Occipital lobe (tissue), 2 donors: ENCODE results near the gene BCL3. TPM values are rescaled to one million over a fixed set of nuclear protein-coding genes. Genes with fewer than 3 reads are reported as not detected.
A peak's percentile ranks its signal among the peaks of the same experiment; 100 is the strongest.
"Not testable (repeated sequence)": the region's sequence is repeated elsewhere in the genome, so short reads cannot be mapped to it uniquely, and the experiment has no call there.

ENCODE experiments used
- DNase-seq: peaks from one replicate; lab custom pipeline; 2025; lab: John Stamatoyannopoulos, UW
- total RNA-seq: library from RNA; depleted of rRNA; stranded (reverse); fragments of >200 nt; gene quantifications from one replicate; pipeline ENCODE4 v1.2.3, GENCODE V29; 2014

BCL3 gene
- total RNA-seq, 1 donor from 2014 or later = not detected

GRCh38 chr19:44721369-44721768 lies 27.1 kb upstream of the BCL3 start:
- DNase-seq = not testable (repeated sequence)

GRCh38 chr19:44722131-44723121 lies 26.1 kb upstream of the BCL3 start:
- DNase-seq = no peak

DNA sequence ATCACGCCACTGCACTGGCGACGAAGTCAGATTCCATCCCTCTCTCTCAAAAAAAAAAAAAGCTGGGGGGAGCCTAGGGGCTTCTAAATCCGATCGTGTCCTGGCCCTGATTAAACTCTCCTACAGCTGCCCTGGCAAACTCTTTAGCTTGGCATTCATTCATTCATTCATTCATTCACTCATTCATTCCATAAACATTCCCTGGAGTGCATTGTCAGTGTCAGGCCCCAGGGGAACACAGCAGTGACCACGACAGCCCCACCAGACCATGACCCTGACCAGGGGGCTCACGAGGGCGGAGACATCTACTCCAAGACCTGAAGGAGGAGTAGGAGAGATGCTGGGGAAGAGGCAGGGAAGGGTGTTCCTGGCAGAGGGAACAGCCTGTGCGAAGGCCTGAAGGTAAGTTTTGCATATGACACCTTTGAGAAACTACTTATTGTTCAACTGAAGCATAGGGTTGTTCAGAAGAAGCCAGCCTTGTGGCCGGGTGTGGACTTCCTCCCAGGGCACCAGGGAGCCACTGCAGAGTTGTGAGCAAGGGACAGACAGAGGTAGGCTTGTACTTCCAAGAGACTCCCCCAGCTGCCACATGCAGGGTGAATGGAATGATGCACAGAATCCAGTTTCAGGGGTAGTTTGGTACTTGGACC lies 25.1 kb upstream of the BCL3 start:
- DNase-seq = no peak

DNA sequence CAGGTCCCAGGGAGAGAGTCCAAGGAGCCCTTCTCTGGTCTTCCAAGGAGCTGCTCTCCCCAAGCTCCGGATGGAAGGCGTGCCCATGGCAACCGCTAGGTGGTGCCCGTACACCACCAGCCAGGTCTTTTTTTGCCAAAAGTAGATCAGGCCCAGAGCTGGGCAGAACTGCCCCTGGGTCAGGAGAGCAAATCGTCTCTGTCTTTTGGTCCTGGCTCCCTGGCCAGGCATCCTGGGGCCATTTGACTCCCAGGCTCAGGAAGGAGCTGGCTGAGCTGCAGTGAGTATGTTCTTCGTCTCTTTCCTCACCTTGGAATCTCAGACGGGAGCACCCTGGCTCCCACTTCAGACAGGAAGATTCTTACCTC lies 24.6 kb upstream of the BCL3 start:
- peak; percentile 55 for DNase-seq

- DNase-seq = no peak
Measured at GRCh38 chr19:44725251-44725650, 23.3 kb upstream of the BCL3 start.

GRCh38 chr19:44725684-44726083 lies 22.8 kb upstream of the BCL3 start:
- DNase-seq = no peak

DNA sequence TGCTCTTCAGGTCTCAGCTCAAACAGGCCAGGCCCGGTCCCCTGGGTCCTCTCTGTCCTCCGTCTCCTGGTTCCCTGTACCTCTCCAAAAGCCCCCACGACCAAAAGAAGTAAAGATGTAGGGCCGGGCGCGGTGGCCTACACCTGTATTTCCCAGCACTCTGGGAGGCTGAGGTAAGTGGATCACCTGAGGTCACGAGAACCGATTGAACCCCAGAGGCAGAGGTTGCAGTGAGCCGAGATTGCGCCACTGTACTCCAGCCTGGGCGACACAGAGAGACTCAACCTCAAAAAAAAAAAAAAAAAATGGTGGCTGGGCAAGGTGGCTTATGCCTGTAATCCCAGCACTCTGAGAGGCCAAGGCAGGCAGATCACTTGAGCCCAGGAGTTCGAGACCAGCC lies 22.0 kb upstream of the BCL3 start:
- DNase-seq = no peak

- no peak for DNase-seq
Measured at GRCh38 chr19:44728178-44728577, 20.3 kb upstream of the BCL3 start.

- no peak for DNase-seq
Measured at GRCh38 chr19:44729516-44730033, 18.9 kb upstream of the BCL3 start.

DNA sequence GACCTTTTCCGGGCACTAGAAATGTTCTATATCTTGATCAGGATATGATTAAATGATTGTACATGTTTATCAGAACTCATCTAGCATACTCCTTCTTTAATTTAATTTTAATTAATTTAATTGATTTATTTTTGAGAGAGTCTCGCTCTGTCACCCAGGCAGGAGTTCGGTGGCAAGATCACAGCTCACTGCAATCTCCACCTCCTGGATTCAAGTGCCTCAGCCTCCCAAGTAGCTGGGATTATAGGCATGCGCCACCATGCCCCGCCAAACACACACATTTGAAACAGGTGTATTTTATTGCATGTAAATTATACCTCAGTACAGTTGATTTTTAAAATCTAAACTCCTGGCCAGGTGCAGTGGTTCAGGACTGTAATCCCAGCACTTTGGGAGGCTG lies 17.4 kb upstream of the BCL3 start:
- DNase-seq = no peak

DNA sequence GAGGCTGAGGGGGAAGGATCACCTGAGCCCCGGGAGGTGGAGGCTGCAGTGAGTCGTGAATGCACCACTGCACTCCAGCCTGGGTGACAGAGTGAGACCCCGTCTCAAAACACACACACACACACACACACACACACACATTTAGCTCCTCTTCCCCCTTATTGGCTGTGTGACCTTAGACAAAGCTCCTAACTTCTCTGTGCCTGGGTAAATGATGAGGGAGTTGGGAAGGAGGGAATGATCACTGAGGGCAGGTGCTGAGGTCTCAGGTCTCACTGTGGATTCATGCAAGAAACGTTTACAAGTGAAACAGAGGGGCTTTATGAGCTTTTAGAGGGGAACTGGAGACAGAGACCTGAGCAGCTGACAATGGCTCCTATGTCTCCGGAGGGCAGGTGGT lies 16.9 kb upstream of the BCL3 start:
- DNase-seq = no peak

DNA sequence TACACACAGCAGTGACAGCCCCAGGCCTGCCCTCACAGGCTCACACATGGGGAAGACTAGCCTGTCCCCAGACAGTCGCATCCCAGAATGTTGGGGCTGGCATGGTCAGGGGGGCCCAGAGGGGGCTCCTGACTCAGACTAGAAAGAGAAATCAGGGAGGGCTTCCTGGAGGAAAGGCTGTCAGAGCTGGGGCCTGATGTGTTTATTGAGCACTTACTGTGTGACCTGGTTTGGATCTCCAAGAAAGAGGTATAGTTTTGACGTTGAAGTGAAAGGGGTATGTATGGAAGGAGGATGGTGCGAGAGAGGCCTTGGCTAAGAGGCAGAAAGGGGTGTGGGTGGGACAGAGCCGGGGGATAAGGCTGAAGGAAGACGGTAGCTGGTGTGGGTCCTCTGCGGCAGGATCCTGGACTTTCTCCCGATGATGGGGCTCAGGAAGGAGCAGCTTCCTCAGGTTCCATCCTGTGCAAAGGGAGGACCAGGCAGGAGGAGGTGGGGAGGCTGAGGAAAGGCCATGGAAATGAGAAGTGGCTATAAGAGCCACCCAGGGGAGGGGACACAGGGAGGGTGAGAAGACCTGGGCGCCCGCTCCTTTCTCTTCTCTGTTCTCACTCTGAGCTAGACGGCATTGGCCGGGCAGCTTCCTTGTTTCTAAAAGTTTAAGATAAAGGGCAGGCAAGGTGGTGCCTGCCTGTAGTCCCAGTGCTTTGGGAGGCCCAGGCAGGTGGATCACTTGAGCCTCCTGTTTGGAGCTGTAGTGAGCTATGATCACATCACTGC lies 16.1 kb upstream of the BCL3 start:
- no peak for DNase-seq

DNA sequence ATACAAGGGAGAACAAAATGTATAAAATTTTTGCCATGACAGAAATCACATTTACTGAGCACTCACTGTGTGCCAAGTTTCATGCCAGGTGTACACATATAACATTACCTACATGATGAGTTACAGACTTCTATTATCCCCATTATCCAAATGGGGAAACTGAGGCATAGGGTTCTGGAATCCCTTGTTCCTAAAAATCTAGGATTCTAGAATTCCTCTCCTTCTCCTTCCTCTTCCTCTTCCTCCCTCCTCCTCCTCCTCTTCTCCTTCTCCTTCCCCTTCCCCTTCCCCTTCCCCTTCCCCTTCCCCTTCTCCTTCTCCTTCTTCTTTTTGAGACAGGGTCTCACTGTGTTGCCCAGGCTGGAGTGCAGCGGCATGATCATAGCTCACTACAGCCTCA lies 14.2 kb upstream of the BCL3 start:
- no peak for DNase-seq

DNA sequence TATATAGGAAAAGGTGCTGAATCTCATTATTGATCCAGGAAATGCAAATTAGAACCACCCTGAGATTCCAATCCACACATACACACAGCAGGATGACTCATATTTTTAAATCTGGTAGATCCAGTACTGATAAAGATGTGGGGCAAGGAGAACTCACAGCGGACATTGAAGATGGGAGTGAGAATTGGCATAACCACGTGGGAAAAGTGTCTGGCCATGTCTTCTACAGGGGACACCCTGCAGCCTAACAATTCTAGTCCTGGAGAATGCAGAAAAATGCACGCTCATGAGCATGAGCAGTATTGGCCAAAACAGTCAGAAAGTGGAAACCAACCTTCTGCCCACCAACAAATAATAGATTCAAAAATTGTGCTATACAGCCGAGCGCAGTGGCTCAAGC lies 13.5 kb upstream of the BCL3 start:
- no peak for DNase-seq

DNA sequence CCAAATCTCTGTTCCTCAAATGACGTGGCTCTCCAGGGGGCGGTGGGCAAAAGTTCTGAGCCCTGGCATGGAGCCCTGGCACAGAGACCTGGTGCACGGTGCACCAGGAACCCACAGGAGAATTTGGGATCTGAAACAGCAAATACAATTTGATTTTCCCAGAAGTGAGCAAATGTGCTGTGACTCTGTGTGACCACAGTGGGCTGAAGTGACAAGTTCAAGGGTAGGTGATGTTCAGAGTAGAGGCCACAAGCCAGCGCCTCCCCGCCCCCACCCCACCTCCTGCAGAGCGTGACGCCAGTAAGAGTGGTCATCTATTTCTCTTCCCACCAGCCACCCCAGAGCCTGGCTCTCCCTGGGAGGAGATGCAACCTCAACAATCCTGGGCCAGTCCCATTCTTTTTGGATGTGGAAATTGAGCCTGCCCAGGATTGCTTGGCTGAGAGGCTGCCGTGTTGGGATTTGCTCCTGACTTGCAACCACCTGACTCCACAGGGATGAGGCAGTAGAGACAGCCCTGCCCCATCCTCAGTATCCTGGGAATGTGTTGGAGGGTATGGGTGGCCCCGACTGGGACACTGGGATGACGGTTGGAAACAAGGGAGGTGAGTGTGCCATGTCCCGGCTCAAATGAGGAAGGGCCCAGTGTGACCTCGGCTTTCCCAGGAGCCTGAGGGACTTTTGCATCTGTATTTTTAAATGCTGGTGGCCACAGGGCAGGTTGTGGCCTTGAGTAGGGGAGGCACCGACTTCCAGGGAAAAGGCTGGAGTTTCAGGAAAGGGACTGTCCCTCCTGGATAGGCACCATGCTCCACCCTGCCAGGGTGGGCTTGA lies 11.1 kb upstream of the BCL3 start:
- DNase-seq = no peak

DNA sequence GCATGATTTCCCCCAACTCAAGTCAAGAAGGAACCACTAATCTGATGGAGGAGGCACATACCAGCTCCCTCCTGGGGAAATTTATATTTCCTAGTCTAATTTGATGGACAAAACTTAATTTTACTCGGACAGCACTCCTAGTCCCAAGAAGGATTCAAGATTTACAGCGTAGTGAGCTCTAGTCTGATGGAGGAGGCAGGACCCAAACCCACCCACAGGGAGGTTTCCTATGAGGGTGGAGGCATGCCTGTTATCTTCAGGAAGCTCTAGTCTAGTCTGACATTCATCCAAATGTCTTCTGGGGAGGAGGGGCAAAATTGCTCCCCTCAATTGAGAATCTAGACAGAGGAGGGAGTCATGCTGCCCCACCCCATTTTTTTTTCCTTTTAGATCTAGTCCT lies 10.4 kb upstream of the BCL3 start:
- DNase-seq = no peak

DNA sequence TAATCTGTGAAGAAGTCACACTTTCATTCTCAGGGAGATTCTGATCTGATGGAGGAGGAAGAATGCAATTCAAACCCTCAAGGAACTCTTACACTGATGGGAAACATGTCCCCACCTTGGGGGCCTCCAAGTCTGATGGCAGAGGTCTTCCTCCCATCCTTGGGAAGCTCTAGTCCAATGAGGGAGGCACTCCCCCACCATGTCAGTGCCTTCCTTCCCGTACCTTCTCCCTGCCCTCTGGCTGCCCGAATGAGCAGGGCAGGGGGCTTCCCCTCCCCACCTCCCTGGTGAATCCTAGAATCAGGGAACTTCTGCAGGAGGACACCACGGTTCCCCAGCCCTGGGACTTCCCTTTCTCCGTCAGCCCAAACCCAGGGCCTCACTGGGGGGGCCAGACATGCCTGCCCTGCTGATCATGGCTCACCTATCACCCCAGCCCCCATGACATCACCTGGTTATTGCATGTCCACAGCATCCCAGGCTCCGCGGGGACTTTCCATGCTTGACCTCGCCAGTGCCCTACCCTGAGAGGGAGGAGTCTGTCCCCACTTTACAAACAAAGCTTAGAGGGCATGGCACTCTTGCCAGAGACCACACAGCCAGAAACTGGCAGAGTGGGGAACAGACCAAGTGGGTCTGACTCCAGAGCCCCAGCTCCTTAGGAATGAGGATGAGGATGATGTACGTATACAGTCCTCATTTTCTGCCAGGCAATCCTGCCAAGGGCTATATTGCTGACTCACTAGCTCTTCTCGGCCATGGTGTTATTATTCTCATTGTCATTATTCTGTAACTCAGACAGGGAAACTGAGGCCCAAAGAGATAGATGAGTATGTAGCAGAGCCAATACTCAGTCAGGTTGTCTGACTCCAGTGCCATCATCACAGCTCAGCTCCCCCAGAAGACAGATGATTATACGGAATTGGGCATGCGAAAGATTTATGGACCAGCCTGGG lies 9.6 kb upstream of the BCL3 start:
- DNase-seq = no peak

DNA sequence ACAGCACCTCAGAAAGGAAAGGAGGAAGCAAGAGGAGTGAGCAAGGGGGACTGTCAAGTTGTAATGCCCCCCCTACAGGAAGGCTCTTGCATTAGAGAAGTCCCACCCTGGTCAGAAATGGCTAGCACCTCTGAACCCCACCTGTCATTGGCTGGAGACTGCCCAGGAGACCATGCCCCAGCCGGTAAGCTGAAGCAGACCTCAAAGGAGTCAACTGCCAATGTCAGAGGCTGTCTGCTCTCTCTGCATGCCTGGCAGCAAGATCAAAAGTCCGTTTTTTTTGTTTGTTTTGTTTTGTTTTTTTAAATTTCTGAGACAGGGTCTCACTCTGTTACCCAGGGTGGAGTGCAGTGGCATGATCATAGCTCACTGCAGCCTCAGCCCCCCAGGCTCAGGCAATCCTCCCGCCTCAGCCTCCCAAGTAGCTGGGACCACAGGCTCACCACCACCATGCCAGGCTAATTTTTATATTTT lies 8.1 kb upstream of the BCL3 start:
- no peak for DNase-seq

GRCh38 chr19:44741258-44741731 lies 7.2 kb upstream of the BCL3 start:
- no peak for DNase-seq
